ENCODE data around the gene MAP2K2.

DNA sequence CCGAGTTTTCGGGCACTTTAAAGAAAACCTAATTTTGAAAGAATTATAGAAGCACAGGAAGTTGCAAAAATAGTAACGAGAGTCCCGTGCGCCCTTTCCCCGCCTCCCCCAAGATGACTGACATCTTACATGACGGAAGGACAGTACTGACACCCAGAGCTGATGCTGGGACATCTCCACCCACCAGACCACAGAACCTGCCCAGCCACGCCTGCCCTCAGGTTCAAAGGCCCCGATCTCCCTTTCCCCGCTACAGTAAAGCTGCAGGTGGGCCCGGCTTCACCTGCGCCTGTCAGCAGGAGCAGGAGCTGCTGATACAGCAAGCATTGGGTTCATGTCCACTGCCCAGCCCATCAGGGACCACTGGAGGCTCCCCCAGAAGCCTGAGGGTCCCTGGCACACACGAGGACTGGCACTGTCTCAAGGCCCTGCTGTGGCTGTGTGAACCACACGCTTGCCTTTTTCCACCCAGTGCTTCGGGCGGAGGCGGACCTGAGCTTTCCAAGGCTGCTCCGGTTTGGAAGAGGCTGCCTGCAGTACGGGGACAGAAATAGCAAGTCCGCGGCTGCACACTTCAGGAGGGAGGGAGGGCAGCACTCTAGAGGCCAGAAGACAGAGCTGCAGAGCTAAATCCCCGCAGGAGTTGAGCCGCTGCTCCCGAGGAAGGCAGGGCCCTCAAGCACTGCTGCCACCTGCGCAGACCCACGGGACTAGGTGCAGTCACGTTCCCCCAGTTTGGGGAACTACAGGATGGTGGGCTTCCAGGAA lies 8.7 kb downstream of the MAP2K2 start:
- TF ChIP-seq CTCF (IDR thresholded peaks at IDR 0.05; ENCODE audit: low read depth, low read length), result no peak
- TF ChIP-seq EZH2phosphoT487 (IDR thresholded peaks at IDR 0.05; ENCODE audit: low read depth), result no peak

Measured in OCI-LY3 (cell line).